ENCODE measurements around the gene MARK3.

DNA sequence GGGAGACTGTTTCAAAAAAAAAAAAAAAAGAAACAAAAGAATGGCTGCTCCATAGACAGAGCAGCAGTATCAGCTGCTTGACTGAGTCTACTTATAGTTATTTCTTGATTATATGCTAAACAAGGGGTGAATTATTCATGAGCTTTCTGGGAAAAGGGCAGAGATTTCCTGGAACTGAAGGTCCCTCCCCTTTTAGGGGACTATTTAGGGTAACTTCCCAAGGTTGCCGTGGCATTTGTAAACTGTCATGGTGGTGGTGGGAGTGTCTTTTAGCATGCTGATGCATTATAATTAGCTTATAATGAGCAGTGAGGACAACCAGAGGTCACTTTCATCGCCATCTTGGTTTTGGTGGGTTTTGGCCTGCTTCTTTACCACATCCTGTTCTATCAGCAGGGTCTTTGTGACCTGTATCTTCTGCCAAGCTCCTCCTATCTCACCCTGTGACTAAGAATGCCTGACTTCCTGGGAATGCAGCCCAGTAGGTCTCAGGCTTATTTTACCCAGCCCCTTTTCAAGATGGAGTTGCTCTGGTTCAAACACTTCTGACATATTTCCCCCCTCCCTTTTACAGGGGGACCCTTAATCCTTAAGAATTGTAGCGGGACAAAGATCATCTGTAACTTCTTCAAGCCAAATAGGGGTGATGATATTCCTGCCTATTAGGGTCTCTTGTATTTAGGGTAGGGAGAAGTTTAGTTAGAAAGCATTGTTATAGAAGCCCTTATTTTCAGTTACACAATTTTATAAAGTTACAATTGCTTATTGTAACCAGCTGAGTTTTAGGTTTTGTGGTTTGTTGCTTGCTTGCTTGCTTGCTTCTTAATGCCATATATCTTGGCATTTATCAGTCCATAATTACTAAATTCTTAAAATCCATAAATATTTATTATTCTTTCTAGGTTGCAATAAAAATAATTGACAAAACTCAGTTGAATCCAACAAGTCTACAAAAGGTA, 42.5 kb downstream of the MARK3 start:
- no peak for TF ChIP-seq POLR2A (IDR thresholded peaks at IDR 0.05)
- TF ChIP-seq, protein P1, sequence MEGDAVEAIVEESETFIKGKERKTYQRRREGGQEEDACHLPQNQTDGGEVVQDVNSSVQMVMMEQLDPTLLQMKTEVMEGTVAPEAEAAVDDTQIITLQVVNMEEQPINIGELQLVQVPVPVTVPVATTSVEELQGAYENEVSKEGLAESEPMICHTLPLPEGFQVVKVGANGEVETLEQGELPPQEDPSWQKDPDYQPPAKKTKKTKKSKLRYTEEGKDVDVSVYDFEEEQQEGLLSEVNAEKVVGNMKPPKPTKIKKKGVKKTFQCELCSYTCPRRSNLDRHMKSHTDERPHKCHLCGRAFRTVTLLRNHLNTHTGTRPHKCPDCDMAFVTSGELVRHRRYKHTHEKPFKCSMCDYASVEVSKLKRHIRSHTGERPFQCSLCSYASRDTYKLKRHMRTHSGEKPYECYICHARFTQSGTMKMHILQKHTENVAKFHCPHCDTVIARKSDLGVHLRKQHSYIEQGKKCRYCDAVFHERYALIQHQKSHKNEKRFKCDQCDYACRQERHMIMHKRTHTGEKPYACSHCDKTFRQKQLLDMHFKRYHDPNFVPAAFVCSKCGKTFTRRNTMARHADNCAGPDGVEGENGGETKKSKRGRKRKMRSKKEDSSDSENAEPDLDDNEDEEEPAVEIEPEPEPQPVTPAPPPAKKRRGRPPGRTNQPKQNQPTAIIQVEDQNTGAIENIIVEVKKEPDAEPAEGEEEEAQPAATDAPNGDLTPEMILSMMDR (IDR thresholded peaks at IDR 0.05) = no peak
